Suprapubic skin (tissue), 4 donors: ENCODE data around the gene KLHL12.

Source experiments
- EP300 ChIP-seq: sonication (generic); formaldehyde crosslinking; IDR thresholded peaks from one replicate; pipeline ENCODE4 v1.6.1; 2017; ENCODE audit warnings: antibody characterized with exemption
- POLR2A ChIP-seq, 2 donors: fragments of 450-650 bp; IDR thresholded peaks; one replicate each; pipeline ENCODE4 v1.6.1; 2017; ENCODE audit warnings: antibody characterized with exemption in 2 of 2, mild to moderate bottlenecking in 2 of 2, moderate library complexity in 2 of 2
- POLR2AphosphoS5 ChIP-seq, 3 donors: sonication (generic); formaldehyde crosslinking; IDR thresholded peaks; one replicate each; pipeline ENCODE4 v1.6.1; 2017; ENCODE audit warnings: antibody characterized with exemption in 3 of 3
- TF ChIP-seq, protein P1 (sequence below), 2 donors: fragments of 200-600 bp in 1 of 2; fragments of 450-650 bp in 1 of 2; sonication (generic) in 1 of 2; IDR thresholded peaks; one replicate each; pipeline ENCODE4 v1.5.1; 2016 to 2019; ENCODE audit warnings: antibody characterized with exemption in 2 of 2, mild to moderate bottlenecking in 1 of 2, moderate library complexity in 1 of 2

DNA sequence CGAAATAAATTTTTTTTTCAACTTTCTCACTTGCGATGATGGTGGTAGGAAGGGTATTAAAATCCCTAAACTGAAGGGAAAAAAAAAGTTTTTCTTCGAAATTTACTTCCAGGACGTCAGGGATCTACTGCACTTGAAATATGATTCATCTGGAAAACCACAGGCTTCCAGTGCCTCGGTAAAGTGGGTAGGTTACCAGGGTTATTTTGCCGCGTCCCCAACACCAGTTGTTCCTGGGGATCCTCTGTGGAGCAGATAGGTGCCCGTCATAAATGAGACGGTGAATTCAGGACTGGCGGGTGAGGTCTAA is 38.9 kb downstream of the KLHL12 start:
- TF ChIP-seq, protein P1, sequence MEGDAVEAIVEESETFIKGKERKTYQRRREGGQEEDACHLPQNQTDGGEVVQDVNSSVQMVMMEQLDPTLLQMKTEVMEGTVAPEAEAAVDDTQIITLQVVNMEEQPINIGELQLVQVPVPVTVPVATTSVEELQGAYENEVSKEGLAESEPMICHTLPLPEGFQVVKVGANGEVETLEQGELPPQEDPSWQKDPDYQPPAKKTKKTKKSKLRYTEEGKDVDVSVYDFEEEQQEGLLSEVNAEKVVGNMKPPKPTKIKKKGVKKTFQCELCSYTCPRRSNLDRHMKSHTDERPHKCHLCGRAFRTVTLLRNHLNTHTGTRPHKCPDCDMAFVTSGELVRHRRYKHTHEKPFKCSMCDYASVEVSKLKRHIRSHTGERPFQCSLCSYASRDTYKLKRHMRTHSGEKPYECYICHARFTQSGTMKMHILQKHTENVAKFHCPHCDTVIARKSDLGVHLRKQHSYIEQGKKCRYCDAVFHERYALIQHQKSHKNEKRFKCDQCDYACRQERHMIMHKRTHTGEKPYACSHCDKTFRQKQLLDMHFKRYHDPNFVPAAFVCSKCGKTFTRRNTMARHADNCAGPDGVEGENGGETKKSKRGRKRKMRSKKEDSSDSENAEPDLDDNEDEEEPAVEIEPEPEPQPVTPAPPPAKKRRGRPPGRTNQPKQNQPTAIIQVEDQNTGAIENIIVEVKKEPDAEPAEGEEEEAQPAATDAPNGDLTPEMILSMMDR (IDR thresholded peaks at IDR 0.05) = no peak
- TF ChIP-seq POLR2AphosphoS5 (IDR thresholded peaks at IDR 0.05) (no peak), POLR2A (IDR thresholded peaks at IDR 0.05) (no peak), EP300 (no peak)
